ENCODE results near the gene ARL11.

ARL11 gene

GRCh38 chr13:49649963-49650312, 21.6 kb downstream of the ARL11 start:
- DNase-seq = no peak

DNA sequence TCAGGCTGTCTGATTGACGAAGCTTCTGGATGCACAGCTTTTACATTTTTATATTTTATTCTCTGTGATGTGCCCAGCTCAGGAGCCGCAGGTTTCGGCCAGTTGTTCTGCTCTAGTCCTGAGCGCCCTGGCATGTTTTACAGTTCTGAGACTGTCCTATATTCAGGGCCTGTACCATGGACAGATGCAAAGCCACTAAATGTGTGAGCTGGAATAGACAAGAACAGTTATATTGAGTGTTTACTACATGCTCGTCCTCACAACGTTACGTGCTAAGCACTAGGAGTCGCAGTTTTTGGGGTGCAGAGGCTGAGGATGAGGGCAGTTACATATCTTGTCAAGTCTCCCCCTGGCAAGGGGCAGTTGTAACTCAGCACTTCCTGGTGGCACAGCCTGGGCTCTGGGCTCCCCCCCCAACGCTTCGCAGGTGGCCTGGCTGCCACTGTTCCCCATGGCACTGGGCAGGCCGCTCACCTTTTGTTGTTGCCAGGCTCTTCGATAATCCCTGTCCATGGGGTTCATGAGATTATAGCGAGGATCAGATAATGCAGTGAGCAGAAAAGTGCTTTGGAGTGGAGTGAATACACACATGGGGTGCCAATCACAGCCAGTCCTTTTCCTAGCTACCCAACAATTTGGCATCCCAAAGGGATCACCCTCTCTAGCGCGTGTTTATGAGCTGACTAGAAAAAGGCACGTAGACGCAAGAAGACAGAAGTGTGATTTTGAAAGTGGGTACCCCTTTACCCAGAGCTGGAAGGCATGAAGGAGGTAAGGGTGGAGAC, 23.5 kb downstream of the ARL11 start:
- no peak for DNase-seq

DNA sequence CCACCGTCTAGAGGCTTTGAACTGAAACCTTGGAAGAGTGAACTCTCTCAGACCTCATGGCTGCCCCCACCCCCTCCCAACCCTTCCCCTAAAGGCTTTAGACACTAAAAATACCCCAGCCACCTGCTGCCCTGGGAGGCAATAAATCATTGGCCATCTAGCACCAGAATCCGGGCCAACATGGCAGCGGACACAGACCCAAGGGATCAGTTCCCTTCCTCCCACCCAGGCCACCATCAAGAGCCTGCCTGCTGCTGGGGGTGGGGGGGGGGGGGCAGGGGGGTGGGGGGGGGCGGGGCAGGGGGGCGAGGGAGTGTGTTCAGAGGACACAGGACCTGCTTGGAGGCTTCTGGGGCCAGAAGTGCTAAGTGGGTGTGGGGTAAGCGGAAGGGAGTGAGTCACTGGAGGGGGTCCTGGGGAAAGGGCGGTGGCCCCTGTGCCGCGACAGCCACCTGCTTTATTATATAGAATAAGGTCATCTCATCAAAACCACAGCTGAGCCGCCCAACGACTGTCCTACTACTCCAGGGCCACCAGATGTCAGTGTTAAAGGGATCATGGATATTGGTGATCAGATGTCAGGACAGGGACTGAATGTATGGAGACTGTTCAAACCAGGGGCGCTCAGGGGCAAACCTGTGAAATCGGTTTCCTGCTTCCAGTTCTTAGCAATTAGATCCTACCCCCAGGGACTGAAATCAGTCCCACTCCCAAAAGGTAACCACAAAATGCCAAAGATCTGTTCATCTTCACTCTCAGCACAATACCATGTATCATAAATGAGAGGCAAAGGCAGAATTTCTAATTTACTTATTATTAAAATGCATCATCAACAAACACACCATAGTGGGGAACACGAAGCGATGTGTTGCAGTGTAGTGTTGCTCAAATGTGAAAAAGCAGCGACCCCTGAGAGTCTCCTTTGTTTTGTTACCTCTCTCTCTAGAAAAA, 24.3 kb downstream of the ARL11 start:
- DNase-seq = no peak

- no peak for DNase-seq
Measured at GRCh38 chr13:49653478-49653877, 25.2 kb downstream of the ARL11 start.

- DNase-seq = no peak
Measured at GRCh38 chr13:49654011-49654410, 25.7 kb downstream of the ARL11 start.

GRCh38 chr13:49655906-49656305, 27.6 kb downstream of the ARL11 start:
- no peak for DNase-seq

- no peak for DNase-seq
Measured at GRCh38 chr13:49657241-49657641, 28.9 kb downstream of the ARL11 start.

DNA sequence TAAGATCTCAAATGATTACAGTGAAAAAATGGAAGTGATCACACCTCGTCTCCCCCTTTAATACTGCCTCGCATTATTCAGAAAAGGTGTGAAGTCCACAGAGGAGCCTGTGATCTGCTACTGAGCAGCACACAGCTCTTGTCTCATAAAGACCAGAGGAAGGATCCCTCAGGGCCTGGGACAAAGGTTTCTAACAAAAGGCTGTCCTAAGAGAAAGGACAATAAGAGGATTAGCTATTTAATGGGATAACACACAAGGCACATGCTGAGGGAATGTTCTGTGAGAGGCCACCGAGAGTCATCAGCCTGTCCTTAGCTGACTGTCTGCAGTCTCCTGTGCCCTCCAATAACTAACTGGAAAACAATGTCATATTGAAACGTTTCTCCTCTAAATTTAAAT, 36.3 kb downstream of the ARL11 start:
- DNase-seq = no peak

- no peak for DNase-seq
Measured at GRCh38 chr13:49667773-49668172, 39.5 kb downstream of the ARL11 start.

- no peak for DNase-seq
Measured at GRCh38 chr13:49669735-49670309, 41.5 kb downstream of the ARL11 start.

GRCh38 chr13:49670828-49671227, 42.5 kb downstream of the ARL11 start:
- DNase-seq = no peak

DNA sequence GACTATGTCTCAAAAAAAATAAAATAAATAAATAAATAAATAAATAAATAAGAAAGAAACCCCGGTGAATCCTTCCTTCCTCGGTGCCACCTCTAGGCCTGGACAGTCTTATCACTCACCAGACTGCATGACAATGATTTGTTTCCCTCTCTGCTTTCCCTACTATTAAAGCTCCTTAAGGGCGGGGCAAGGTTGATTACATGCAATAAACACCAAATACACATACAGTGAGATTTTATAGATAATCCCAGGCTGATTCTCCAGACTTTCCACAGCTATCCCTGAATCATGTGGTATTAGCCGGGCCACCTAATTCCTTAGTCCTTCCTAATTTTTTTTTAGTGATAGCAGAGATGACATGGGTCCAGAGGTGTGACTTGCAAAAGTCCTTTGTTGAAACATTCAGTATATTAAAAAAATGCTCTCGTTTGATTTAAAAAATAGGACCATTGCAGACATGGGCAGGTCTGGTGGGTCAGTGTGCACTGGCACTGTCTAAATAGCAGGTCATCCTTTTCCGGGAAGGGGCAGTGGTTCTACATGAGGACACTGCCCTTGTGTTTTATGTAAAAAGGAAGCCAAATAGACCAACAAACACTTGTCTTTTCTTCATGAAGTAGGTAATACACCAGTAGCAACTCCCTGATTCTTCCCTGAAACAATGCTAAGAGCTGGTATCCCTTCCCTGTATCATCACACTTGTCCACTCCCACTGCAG, 48.4 kb downstream of the ARL11 start:
- peak; percentile 8 for DNase-seq

- DNase-seq = no peak
Measured at GRCh38 chr13:49678191-49678914, 50.0 kb downstream of the ARL11 start.

DNA sequence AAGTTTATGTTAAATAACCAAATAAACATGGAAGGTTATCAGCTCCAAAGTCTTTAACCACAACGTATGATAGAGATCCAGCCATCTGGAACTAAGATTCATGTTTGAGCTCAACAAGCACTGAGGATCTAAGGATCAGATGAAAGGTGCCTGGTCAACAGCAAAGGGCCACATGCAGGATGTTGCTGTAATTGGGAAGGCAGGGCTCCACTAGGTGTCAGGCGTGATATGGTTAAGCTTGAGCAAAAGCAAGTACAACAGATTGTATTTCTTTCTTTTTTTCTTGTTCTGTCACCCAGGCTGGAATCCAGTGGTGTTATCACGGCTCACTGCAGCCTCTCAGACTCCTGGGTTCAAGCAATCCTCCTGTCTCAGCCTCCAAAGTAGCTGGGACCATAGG, 50.9 kb downstream of the ARL11 start:
- DNase-seq = no peak

- no peak for DNase-seq
Measured at GRCh38 chr13:49681842-49682435, 53.6 kb downstream of the ARL11 start.
